ENCODE measurements around the gene MORN3.

The MORN3 gene, protein sequence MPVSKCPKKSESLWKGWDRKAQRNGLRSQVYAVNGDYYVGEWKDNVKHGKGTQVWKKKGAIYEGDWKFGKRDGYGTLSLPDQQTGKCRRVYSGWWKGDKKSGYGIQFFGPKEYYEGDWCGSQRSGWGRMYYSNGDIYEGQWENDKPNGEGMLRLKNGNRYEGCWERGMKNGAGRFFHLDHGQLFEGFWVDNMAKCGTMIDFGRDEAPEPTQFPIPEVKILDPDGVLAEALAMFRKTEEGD

DNA sequence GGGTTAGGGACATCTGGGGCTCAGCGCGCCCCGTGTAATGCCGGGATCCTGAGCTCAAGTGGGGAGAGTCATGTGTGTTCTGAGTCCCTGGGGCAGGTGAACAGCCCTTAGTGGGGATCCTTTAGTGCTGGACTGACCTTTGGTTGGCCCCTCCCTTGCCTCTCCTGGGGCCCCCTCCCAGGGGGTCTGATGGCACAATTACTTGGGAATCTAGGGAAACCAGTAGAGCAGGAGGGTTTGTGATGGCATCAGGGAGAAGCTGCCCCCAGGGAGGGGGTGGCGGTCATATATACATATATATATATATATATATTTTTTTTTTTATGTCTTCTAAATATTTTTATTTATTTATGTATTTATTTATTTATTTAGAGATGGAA lies at the start of gene MORN3:
TSS of gene MORN3 (minus strand) at position 134 of the 380 bp plus-strand sequence. CDS start 171 bp downstream, outside the sequence.
- Histone ChIP-seq H2AFZ (ENCODE audit: low read length) (no peak within 1 kb of the TSS), H3K4me2 (ENCODE audit: low read depth, low read length, poor library complexity, severe bottlenecking) (no peak within 1 kb of the TSS)

DNA sequence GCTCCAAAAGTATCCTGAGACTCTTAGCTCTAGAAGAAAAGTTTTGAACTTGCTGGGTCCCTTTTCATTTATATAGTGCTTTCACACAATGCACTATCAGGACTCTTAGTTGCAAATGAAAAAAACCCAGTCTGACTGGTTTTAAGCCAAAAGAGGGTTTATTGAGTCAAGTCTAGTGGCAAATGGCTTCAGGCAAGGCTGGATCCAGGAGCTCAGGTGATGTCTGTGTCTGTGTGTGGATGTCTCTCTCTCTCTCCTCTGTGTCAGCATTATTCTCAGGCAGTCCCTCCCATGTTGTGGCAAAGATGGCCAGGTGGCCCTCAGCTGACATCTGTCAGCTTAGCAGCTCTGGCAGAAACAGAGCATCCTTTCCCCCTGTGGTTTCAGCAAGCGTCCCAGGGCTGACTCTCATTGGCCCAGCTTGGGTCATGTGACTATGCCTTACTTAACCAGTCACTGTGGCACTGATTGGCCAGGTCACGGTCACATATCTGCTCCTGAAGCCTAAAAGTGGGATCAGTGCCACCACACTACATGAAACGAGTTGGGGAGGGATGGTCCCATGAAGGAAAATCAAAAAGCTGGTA lies 49.3 kb upstream of the MORN3 start:
- Histone ChIP-seq H3K4me2 (ENCODE audit: low read depth, low read length, poor library complexity, severe bottlenecking) (no peak overlapping the region), H4K20me1 (ENCODE audit: insufficient read depth, low read length, poor library complexity, severe bottlenecking) (no peaks in the 10 kb centered on the region), H3K27me3 (ENCODE audit: insufficient read depth, low read length, poor library complexity, severe bottlenecking) (no peaks in the 10 kb centered on the region), H3K4me3 (ENCODE audit: low read length, poor library complexity, severe bottlenecking) (no peak overlapping the region), H3K9me3 (ENCODE audit: insufficient read depth, low read depth, low read length) (no peaks in the 10 kb centered on the region), H3K79me2 (ENCODE audit: insufficient read depth, low read length) (peaks cover 17% of the 10 kb centered on the region), H3K9me2 (replicated peaks; ENCODE audit: low read depth, low read length) (no peaks in the 10 kb centered on the region), H3F3A (ENCODE audit: low read depth) (no peaks in the 10 kb centered on the region), H3K4me1 (ENCODE audit: insufficient read depth, low read length, poor library complexity, severe bottlenecking) (peaks cover 18% of the 10 kb centered on the region), H2AFZ (ENCODE audit: low read length) (no peak overlapping the region), H3K9ac (ENCODE audit: low read depth, low read length, poor library complexity, severe bottlenecking) (no peak overlapping the region), H3K36me3 (ENCODE audit: insufficient read depth, low read length) (no peaks in the 10 kb centered on the region)
- TF ChIP-seq, protein P1, sequence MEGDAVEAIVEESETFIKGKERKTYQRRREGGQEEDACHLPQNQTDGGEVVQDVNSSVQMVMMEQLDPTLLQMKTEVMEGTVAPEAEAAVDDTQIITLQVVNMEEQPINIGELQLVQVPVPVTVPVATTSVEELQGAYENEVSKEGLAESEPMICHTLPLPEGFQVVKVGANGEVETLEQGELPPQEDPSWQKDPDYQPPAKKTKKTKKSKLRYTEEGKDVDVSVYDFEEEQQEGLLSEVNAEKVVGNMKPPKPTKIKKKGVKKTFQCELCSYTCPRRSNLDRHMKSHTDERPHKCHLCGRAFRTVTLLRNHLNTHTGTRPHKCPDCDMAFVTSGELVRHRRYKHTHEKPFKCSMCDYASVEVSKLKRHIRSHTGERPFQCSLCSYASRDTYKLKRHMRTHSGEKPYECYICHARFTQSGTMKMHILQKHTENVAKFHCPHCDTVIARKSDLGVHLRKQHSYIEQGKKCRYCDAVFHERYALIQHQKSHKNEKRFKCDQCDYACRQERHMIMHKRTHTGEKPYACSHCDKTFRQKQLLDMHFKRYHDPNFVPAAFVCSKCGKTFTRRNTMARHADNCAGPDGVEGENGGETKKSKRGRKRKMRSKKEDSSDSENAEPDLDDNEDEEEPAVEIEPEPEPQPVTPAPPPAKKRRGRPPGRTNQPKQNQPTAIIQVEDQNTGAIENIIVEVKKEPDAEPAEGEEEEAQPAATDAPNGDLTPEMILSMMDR (conservative IDR thresholded peaks at IDR 0.05; ENCODE audit: low read length), result no peak
- TF ChIP-seq EZH2phosphoT487 (IDR thresholded peaks at IDR 0.05; ENCODE audit: borderline replicate concordance), result no peak

More for the DNA sequence above, at the start of gene MORN3:
- TF ChIP-seq, protein P1 (conservative IDR thresholded peaks at IDR 0.05; ENCODE audit: low read length), result no peak
- TF ChIP-seq EZH2phosphoT487 (IDR thresholded peaks at IDR 0.05; ENCODE audit: borderline replicate concordance), result no peak
- H3K4me3 ChIP-seq (ENCODE audit: low read length, poor library complexity, severe bottlenecking), result no peak within 1 kb of the TSS
- no peak within 1 kb of the TSS for H3K9ac ChIP-seq (ENCODE audit: low read depth, low read length, poor library complexity, severe bottlenecking)
- H4K20me1 ChIP-seq (ENCODE audit: insufficient read depth, low read length, poor library complexity, severe bottlenecking), result no peaks in the 10 kb centered on the region
- H3K79me2 ChIP-seq (ENCODE audit: insufficient read depth, low read length), result peaks cover 25% of the 10 kb centered on the region
- H3F3A ChIP-seq (ENCODE audit: low read depth), result no peaks in the 10 kb centered on the region
- H3K9me3 ChIP-seq (ENCODE audit: insufficient read depth, low read depth, low read length), result no peaks in the 10 kb centered on the region
- H3K9me2 ChIP-seq (replicated peaks; ENCODE audit: low read depth, low read length), result no peaks in the 10 kb centered on the region
- no peaks in the 10 kb centered on the region for H3K27me3 ChIP-seq (ENCODE audit: insufficient read depth, low read length, poor library complexity, severe bottlenecking)
- no peaks in the 10 kb centered on the region for H3K36me3 ChIP-seq (ENCODE audit: insufficient read depth, low read length)
- H3K4me1 ChIP-seq (ENCODE audit: insufficient read depth, low read length, poor library complexity, severe bottlenecking), result peaks cover 19% of the 10 kb centered on the region

- H3K27me3 ChIP-seq (ENCODE audit: insufficient read depth, low read length, poor library complexity, severe bottlenecking), result no peaks in the 10 kb centered on the region
- H3K4me2 ChIP-seq (ENCODE audit: low read depth, low read length, poor library complexity, severe bottlenecking), result peak overlapping the region; percentile 51
- peak overlapping the region; percentile 17 for H3K4me3 ChIP-seq (ENCODE audit: low read length, poor library complexity, severe bottlenecking)
- no peaks in the 10 kb centered on the region for H4K20me1 ChIP-seq (ENCODE audit: insufficient read depth, low read length, poor library complexity, severe bottlenecking)
- no peaks in the 10 kb centered on the region for H3K9me3 ChIP-seq (ENCODE audit: insufficient read depth, low read depth, low read length)
- no peak overlapping the region for H2AFZ ChIP-seq (ENCODE audit: low read length)
- TF ChIP-seq EZH2phosphoT487 (IDR thresholded peaks at IDR 0.05; ENCODE audit: borderline replicate concordance), result no peak
- TF ChIP-seq, protein P1 (conservative IDR thresholded peaks at IDR 0.05; ENCODE audit: low read length), result no peak
- H3F3A ChIP-seq (ENCODE audit: low read depth), result no peaks in the 10 kb centered on the region
- H3K4me1 ChIP-seq (ENCODE audit: insufficient read depth, low read length, poor library complexity, severe bottlenecking), result peaks cover 27% of the 10 kb centered on the region
- H3K9me2 ChIP-seq (replicated peaks; ENCODE audit: low read depth, low read length), result no peaks in the 10 kb centered on the region
- peaks cover 27% of the 10 kb centered on the region for H3K79me2 ChIP-seq (ENCODE audit: insufficient read depth, low read length)
- H3K36me3 ChIP-seq (ENCODE audit: insufficient read depth, low read length), result no peaks in the 10 kb centered on the region
- H3K9ac ChIP-seq (ENCODE audit: low read depth, low read length, poor library complexity, severe bottlenecking), result no peak overlapping the region
These were observed 47.7 kb upstream of the MORN3 start for GRCh38 chr12:121717041-121717699.

Data from Loucy (cell line).